GM19193 (cell line): ENCODE results near the gene ZNF274.

ENCODE experiments used
- POLR2A ChIP-seq: IDR thresholded peaks from 4 replicates; pipeline ENCODE4 v1.6.1; 2011; ENCODE audit not compliant: insufficient read depth, insufficient read length; ENCODE audit errors: extremely low read depth

Gene ZNF274

GRCh38 chr19:58243351-58243750 lies 60.5 kb downstream of the ZNF274 start:
- TF ChIP-seq POLR2A, result no peak

GRCh38 chr19:58248886-58249285 lies 66.0 kb downstream of the ZNF274 start:
- TF ChIP-seq POLR2A, result no peak

GRCh38 chr19:58252102-58252685 lies 69.3 kb downstream of the ZNF274 start:
- TF ChIP-seq POLR2A, result no peak

- no peak for TF ChIP-seq POLR2A
Measured at GRCh38 chr19:58261600-58261967, 78.7 kb downstream of the ZNF274 start.

- no peak for TF ChIP-seq POLR2A
Measured at GRCh38 chr19:58261968-58262921, 79.4 kb downstream of the ZNF274 start.

- no peak for TF ChIP-seq POLR2A
Measured at GRCh38 chr19:58262922-58263296, 80.0 kb downstream of the ZNF274 start.
